BE2C (cell line): ENCODE data around the gene C2CD2.

Experiments used
- DNase-seq: peaks from one replicate; pipeline ENCODE4 v3.0.0-alpha.2; 2020
- H3K27me3 ChIP-seq: fragments of 250-450 bp; sonication (Bioruptor Pico); 2 replicates; pipeline ENCODE4 v1.5.1; 2020; ENCODE audit warnings: mild to moderate bottlenecking
- H3K36me3 ChIP-seq: fragments of 250-450 bp; sonication (Bioruptor Pico); 2 replicates; pipeline ENCODE4 v1.5.1; 2020; ENCODE audit warnings: mild to moderate bottlenecking
- H3K4me1 ChIP-seq: fragments of 250-450 bp; sonication (Bioruptor Pico); 2 replicates; pipeline ENCODE4 v1.5.1; 2020
- H3K4me3 ChIP-seq: 2 replicates; pipeline ENCODE4 v1.5.1; 2011; ENCODE audit warnings: low read depth, low read length
- H3K9me3 ChIP-seq: fragments of 250-450 bp; sonication (Bioruptor Pico); 2 replicates; pipeline ENCODE4 v1.5.1; 2020
- CTCF ChIP-seq: IDR thresholded peaks from 2 replicates; pipeline ENCODE4 v1.5.1; 2012; ENCODE audit warnings: mild to moderate bottlenecking, low read depth, low read length

The C2CD2 gene

GRCh38 chr21:41839387-41840000 is 114.3 kb downstream of the C2CD2 start:
- no peak for DNase-seq
- Histone ChIP-seq H3K27me3 (no peaks in the 10 kb centered on the region), H3K36me3 (peaks cover 15% of the 10 kb centered on the region), H3K4me1 (no peaks in the 10 kb centered on the region), H3K9me3 (no peaks in the 10 kb centered on the region), H3K4me3 (no peak overlapping the region)
- TF ChIP-seq CTCF = no peak

GRCh38 chr21:41837756-41838297 is 116.0 kb downstream of the C2CD2 start:
- Histone ChIP-seq H3K4me1 (no peaks in the 10 kb centered on the region), H3K27me3 (no peaks in the 10 kb centered on the region), H3K4me3 (no peak overlapping the region), H3K9me3 (no peaks in the 10 kb centered on the region), H3K36me3 (peaks cover 15% of the 10 kb centered on the region)
- DNase-seq = no peak
- TF ChIP-seq CTCF = no peak

- H3K4me1 ChIP-seq = no peaks in the 10 kb centered on the region
- H3K4me3 ChIP-seq = no peak overlapping the region
- no peak for DNase-seq
- TF ChIP-seq CTCF = no peak
- no peaks in the 10 kb centered on the region for H3K27me3 ChIP-seq
- peaks cover 15% of the 10 kb centered on the region for H3K36me3 ChIP-seq
- H3K9me3 ChIP-seq = no peaks in the 10 kb centered on the region
Observed at GRCh38 chr21:41836166-41837015, 117.4 kb downstream of the C2CD2 start.

GRCh38 chr21:41835711-41836154 is 118.1 kb downstream of the C2CD2 start:
- H3K4me3 ChIP-seq = no peak overlapping the region
- TF ChIP-seq CTCF = no peak
- H3K4me1 ChIP-seq = no peaks in the 10 kb centered on the region
- peaks cover 15% of the 10 kb centered on the region for H3K36me3 ChIP-seq
- no peak for DNase-seq
- H3K9me3 ChIP-seq = no peaks in the 10 kb centered on the region
- H3K27me3 ChIP-seq = no peaks in the 10 kb centered on the region
